ENCODE data around the gene TOMM40.
A peak's percentile ranks its signal among the peaks of the same experiment; 100 is the strongest.

TOMM40 gene

GRCh38 chr19:44931541-44931940, 40.5 kb downstream of the TOMM40 start:
- no peak for DNase-seq

- DNase-seq = no peak
These were observed 48.6 kb downstream of the TOMM40 start for GRCh38 chr19:44939668-44940067.

DNA sequence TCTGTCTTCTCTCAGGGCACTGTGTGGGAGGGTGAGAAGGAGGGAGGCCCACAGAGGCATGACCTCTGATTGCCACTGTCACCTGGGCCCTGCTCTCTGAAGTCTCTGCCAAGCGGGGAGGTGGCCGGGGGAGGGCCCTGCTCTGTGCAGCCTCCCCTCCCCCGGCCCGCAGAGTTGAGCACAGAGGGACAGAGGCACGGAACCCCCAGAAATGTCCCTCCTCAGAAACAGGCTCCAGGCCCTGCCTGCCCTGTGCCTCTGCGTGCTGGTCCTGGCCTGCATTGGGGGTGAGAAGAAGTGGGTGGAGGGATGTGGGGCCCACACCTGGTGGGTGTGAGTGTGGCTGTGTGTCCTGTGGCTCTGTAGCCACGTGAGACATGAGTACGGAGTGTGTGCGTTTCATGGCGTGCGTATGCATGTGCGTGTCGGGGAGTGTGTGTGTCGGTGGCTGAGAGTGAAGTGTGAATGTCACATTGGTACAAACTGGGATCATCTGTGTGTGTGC, 51.1 kb downstream of the TOMM40 start, which contains the start of gene APOC4:
Gene APOC4 (plus strand): TSS at position 171 of the 505 bp plus-strand sequence. CDS start 41 bp downstream, at position 212.
- no peak for DNase-seq

- no peak for DNase-seq
These were observed 52.8 kb downstream of the TOMM40 start for GRCh38 chr19:44943801-44944249.

DNA sequence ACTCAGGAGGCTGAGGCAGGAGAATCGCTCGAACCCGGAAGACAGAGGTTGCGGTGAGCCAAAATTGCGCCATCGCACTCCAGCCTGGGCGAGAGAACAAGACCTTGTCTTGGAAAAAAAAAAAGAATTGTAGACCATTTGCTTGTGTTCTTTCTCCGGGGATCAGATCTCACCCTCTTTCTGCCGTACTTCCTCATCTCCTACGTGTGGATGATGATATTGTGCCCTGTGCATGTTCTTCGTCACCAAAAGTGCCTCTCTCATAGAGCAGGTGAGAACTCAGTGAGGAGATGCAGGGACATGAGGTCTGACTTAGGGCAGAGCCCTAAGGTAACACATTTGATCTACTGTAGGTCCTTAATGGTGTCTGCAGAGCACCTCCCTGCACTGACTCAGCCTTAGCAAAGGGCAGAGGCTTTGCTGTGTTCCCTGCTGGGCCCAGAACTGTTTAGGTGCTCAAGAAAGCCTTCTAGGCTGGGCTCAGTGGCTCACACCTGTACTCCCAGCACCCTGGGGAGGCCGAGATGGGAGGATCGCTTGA, 56.1 kb downstream of the TOMM40 start:
- no peak for DNase-seq

- no peak for DNase-seq
These were observed 57.2 kb downstream of the TOMM40 start for GRCh38 chr19:44948237-44948636.

- DNase-seq = no peak
These were observed 57.8 kb downstream of the TOMM40 start for GRCh38 chr19:44948763-44949374.

DNA sequence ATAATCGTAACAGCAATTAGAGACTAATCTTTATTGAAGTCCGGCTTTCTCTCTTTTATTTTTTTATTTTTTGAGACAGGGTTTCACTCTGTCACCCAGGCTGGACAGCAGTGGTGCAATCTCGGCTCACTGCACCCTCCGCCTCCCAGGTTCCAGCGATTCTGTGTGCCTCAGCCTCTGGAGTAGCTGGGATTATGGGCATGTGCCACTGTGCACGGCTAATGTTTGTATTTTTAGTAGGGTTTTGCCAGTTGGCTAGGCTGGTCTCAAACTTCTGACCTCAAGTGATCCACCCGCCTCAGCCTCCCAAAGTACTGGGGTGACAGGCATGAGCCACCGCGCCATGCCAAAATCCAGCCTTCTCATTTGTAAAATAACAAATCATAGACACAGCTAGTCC, 58.5 kb downstream of the TOMM40 start:
- no peak for DNase-seq

DNA sequence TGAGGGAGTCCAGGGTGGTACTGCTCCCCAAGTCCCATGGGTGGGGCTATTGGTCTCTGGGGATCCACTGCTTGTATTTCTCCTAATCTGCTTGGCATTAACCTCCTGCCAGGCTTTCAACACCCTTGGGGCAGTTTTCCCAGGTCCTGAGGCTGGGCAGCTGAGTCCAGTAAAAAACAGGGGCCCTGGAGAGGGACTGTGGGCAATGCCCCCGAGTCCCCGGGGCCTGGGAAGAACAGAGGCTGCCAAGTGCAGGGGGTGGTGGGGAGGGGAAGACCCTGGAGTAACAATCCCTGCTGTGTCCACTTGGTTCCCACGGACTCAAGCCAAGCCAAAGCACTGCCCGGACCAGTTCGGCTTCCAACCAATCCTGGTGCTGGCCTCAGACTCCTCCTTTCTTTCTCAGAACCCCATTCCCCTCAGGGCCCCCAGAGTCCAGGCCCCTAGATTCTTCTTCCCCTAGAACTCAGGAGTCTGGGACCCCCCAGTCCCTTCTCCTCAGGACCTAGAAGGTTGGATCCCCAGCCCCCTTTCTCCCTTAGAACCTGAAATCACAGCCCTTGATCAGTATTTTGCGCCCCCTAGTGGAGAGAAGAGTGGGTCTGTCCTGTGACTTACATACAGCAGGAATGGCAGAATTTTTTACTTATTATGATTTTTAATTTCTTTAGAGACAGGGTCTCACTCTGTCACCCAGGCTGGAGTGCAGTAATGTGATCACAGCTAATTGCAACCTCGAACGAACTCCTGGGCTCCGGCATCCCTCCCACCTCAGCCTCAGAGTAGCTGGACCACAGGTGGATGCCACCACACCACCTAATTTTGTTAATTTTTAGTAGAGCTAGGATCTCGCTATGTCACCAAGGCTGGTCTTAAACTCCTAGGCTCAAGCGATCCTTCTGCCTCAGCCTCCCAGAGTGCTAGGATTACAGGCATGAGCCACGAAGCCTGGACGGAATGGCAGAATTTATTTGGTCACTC, 60.4 kb downstream of the TOMM40 start:
- peak; percentile 55 for DNase-seq

All from activated CD4-positive, CD25-positive, alpha-beta regulatory T cell treated with anti-CD3 and anti-CD28 coated beads, Interleukin-2, amount 50 U/mL, for 72 hours (primary cell).